NCI-H748 treated with DMSO at 0.1 percent for 48 hours (cell line): ENCODE measurements around the gene HDAC9.

Experiments
- DNase-seq: peaks from one replicate; lab custom pipeline; 2025; lab: John Stamatoyannopoulos, UW

Gene HDAC9

DNA sequence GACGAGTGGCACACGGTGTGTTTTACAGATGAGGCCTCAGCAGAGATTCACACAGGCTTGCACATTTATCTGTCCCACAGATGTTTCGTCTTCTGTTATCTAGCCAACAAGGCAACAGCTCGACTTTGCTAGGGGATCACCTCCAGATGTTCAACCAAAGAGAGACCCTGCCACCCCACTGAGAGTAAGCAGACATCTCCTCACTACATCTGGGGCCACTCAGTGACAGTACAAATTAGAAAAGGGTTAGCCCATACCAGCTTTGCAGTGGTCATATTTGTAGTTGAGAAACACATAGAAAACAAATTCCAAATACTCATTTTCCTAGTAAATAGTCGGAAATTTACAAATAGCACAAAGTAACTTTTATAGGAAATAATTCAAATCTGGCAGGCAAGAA is 164.2 kb downstream of the HDAC9 start:
- DNase-seq, result no peak

- DNase-seq, result no peak
Measured at GRCh38 chr7:18663321-18663720, 167.8 kb downstream of the HDAC9 start.

DNA sequence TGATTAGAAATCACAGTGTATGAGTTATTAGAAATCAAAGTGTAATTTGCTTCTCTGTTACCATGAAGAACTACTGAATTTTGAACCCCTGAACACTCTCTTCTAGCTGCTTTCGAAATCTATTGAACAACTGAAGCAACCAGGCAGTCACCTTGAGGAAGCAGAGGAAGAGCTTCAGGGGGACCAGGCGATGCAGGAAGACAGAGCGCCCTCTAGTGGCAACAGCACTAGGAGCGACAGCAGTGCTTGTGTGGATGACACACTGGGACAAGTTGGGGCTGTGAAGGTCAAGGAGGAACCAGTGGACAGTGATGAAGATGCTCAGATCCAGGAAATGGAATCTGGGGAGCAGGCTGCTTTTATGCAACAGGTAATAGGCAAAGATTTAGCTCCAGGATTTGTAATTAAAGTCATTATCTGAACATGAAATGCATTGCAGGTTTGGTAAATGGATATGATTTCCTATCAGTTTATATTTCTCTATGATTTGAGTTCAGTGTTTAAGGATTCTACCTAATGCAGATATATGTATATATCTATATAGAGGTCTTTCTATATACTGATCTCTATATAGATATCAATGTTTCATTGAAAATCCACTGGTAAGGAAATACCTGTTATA is 170.7 kb downstream of the HDAC9 start:
- DNase-seq, result peak; percentile 25

DNA sequence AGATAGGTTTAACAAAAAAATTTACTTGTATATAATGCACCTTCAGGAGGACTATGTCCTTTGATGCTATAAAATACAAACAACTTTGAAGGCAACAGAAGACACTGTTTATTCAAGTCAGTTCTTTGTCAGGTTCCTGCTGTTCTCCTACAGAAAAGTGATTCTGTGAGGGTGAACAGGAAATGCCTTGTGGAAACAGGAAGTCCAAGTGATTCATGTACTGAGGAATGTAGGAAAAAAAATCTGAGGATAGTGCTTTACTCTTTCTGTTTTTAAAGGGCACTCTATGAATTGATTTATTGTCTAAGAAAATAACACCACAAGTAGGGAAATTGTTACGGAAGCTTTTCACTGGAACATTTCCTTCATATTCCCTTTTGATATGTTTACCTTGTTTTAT is 171.9 kb downstream of the HDAC9 start:
- DNase-seq, result no peak

- no peak for DNase-seq
Measured at GRCh38 chr7:18671176-18671575, 175.6 kb downstream of the HDAC9 start.

DNA sequence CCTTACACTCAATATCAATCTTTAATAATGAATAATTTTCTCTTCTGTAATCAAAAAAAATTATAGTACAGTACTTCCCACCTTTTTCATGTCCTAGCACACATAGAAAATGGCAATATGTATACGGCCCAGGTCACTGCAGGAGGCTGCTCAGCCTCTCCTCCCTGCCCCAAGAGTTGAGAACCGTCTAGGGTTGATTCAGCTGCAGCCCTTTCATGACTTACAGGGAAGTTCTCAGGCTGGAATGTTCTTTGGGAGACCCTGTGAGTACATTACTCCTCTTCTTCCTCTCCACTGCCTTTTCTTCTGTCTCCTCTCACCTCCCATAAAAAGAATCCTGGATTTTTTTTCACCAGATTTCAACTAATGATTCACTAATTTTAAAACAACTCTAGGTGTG is 180.0 kb downstream of the HDAC9 start:
- DNase-seq, result no peak

- DNase-seq, result no peak
Measured at GRCh38 chr7:18679261-18679660, 183.7 kb downstream of the HDAC9 start.

- DNase-seq, result no peak
Measured at GRCh38 chr7:18680576-18680975, 185.0 kb downstream of the HDAC9 start.

GRCh38 chr7:18684916-18685315 is 189.4 kb downstream of the HDAC9 start:
- DNase-seq, result no peak

GRCh38 chr7:18685971-18686370 is 190.4 kb downstream of the HDAC9 start:
- no peak for DNase-seq

DNA sequence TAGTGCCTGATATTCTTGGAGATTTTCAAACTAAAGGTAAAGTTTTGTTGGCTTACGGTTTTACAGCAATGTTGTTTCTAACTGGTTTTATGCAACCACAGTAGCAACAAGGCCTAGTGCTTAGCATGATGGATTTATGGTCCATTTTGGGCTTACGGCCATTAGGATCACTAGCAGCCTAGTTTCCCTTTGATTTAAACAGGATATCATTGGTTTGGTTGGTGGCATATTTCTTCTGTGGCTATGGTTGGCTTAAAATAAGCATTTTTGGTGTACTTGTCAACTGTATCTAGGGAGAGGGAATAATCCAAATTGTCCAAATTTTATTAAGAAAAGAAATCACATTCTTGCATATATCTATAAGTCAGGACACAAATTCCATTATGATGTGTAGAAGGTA is 194.0 kb downstream of the HDAC9 start:
- no peak for DNase-seq

GRCh38 chr7:18693406-18693805 is 197.9 kb downstream of the HDAC9 start:
- no peak for DNase-seq

GRCh38 chr7:18693816-18694215 is 198.3 kb downstream of the HDAC9 start:
- DNase-seq, result no peak

- no peak for DNase-seq
Measured at GRCh38 chr7:18694484-18694883, 198.9 kb downstream of the HDAC9 start.

DNA sequence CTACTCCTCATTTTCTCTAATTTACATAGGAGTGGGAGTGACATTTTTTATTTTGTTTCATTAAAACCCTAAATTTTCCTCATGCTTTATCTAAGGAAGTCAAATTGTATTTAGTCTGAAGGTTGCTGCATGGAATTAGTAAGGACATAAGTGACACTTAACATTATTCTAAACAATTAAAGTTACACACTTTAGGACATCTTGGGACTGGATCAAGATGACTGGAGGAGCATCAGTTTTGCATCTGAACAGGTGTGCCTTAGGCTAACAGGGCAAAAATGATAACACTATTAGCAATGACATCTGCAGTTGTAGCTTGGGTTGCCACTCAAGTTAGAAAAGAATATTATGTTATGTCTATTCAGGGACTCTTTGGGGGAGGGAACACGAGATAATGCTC is 199.4 kb downstream of the HDAC9 start:
- DNase-seq, result no peak

DNA sequence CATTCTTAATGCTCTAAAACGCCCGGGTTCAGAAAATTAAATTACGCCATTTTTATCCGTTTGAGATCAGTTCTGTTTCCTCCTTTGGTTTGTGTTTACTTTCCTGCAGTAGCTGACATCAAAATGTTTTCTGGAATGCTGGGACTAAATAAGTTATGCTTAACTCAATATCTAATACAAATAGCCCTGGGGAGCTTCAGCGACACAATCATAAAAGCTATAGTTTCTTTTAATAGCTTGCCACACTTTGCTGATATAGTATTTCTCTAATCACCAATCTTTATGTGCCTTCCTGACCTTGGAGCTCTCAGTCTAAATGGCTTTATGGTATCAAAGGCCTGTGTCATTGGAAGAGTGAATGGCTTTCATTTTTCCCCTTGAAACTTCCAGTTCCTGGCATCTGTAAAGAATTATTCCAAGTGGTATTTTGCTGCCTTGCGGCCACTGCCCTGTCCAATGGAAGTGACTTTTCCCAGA is 202.7 kb downstream of the HDAC9 start:
- DNase-seq, result no peak

DNA sequence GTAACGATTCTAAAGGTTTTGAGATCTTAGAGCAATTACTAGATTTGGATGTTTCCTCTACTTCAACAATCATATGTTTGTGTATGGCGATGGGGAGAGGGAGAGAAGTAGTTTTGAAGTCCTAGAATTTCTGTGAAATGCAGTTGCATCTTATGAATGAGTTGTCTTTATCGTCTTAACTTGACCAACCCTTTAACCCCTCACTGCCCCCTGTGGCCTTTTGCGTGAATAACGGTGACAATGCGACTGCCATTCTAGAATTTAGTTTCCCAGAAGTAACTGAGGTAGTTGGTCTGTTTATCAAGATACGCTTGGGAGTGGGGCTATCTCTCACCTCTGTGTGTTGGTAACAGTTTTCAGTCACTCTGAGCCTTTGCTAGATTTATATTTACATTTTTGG is 204.6 kb downstream of the HDAC9 start:
- no peak for DNase-seq

GRCh38 chr7:18702071-18702829 is 206.7 kb downstream of the HDAC9 start:
- no peak for DNase-seq

DNA sequence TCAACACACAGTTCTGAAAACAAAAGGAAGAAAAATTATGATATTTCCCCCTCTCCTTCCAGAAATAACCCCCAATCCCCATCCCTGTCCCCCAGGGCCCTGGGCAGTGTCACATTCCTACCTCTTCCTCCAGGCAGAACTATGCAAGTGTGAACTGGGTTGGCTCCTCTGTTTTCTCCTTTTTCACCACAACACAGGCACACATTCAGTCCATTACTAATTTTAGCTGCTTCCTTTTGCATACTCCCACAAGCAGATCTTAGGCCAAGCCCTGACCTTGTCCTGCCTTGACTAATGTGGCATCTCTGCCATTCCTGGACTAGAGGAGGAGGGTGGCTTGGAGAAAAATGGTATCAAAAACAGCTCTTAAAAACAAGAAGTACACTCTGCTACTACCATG is 208.1 kb downstream of the HDAC9 start:
- DNase-seq, result no peak

DNA sequence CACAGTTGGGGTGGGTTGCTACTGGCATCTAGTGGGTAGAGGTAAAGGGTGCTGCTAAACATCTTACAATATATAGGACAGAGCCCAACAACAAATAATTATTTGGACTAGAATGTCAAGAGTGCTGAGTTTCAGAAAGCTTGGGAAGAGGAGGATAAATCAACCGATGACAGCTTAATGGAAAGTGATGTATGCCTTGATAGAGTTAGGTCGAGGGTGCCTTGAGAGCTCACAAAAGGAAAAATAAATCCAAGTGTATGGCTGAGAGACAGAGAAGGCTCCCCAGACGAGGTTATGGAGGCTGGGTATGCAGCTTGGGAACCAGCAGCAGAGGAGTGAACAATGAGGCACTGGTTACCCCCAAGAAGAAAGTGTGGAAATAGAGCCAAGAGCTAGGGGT is 211.1 kb downstream of the HDAC9 start:
- DNase-seq, result no peak

- DNase-seq, result no peak
Measured at GRCh38 chr7:18708204-18708603, 212.7 kb downstream of the HDAC9 start.

- no peak for DNase-seq
Measured at GRCh38 chr7:18715988-18716387, 220.4 kb downstream of the HDAC9 start.

DNA sequence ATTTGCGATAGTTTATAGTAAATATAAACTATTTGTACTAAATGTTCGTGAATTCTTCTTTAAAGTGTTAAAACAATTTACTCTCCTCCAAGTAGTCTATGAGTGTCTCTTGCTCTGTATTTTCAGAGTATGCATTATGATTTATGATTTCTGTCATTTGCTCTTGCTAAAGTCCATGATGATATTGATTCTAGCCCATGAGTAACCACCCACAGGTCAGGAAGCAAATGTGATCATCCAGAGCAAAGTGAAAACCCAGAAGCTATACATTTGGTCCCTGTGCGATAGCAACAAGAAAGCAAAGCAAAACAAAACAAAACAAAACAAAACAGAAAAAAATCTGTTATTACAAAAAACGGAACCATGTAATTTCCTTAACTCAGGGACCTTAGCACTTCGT is 225.9 kb downstream of the HDAC9 start:
- DNase-seq, result no peak

DNA sequence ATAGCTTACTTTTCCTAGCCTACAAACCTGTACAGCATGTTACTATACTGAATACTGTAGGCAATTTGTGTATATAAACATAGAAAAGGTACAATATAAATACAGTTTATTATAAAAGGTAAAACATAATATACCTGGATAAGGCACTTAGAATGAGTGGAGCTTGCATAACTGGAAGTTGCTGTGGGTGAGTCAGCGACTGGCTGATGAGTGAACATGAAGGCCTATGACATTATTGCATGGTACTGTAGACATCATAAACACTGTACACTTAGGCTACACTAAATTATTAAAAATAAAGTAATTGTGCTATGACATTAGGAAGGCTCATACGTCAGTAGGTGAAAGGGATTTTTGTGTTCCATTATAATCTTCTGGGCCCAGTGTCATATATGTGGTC is 228.8 kb downstream of the HDAC9 start:
- no peak for DNase-seq
